Pancreas (tissue), 10 donors: ENCODE data around the gene CTPS2. TPM values are rescaled to one million over a fixed set of nuclear protein-coding genes. Genes with fewer than 3 reads are reported as not detected.

Experiments used
- ATAC-seq, 4 donors: fragments of 200-7000 bp; cut with Tn5 transposase; one replicate each; pipeline versions ENCODE4 v1.8.0 to v1.9.1; 2020; ENCODE audit warnings: mild to moderate bottlenecking in 4 of 4, moderate library complexity in 4 of 4
- DNase-seq, 6 donors: peaks; one replicate each; pipeline ENCODE4 v3.0.0-alpha.2; 2020
- FAIRE-seq: peaks from 2 replicates; lab custom pipeline; 2012; peaks lifted over from hg19 to GRCh38; lab: Jason Lieb, UNC
- H3K27ac ChIP-seq, 4 donors: fragments of 200-600 bp; sonication (generic); 1 replicate in 3 of 4; 2 replicates in 1 of 4; pipeline versions ENCODE4 v1.5.0 to v1.8.0; 2020
- H3K27me3 ChIP-seq, 4 donors: fragments of 200-600 bp; one replicate each; pipeline ENCODE4 v1.8.0; 2021
- H3K36me3 ChIP-seq, 3 donors: fragments of 200-600 bp; sonication (generic) in 1 of 3; one replicate each; pipeline versions ENCODE4 v1.5.0 to v1.8.0; 2020 to 2021
- H3K4me1 ChIP-seq, 3 donors: fragments of 200-600 bp; one replicate each; pipeline ENCODE4 v1.8.0; 2021
- H3K4me3 ChIP-seq, 4 donors: fragments of 200-600 bp; sonication (generic) in 2 of 4; one replicate each; pipeline versions ENCODE4 v1.5.0 to v1.8.0; 2020 to 2021
- H3K9me3 ChIP-seq, 4 donors: fragments of 200-600 bp; one replicate each; pipeline ENCODE4 v1.8.0; 2021
- CTCF ChIP-seq, 4 donors: fragments of 200-600 bp; sonication (generic) in 3 of 4; IDR thresholded peaks; one replicate each; pipeline versions ENCODE4 v1.5.0 to v1.8.0; 2021; ENCODE audit warnings: antibody characterized with exemption in 4 of 4
- WGBS, 2 donors: extraction: QIAGEN DNeasy Blood & Tissue Kit; methylation state at CpG; one replicate each; pipeline ENCODE4 v1.1.7; 2013; 5-methylcytosine and 5-hydroxymethylcytosine counted together
- intact Hi-C, 3 donors: fragments of 100-400 bp; cut with DNase I; formaldehyde crosslinking; loops; one replicate each; pipeline versions ENCODE4 v1.11.1 to v1.14.2; 2022
- polyA plus RNA-seq, 2 donors: library from polyadenylated mRNA; stranded (reverse); fragments of 200-250 nt; gene quantifications; one replicate each; pipeline ENCODE4 v1.2.3, GENCODE V29; 2013
- total RNA-seq, 6 donors: library from RNA; stranded (reverse); fragmentation: NEBNext Ultra II Directional in 4 of 6; extraction: Animal tissue kit (Norgen Biotek cat#: 25700) in 4 of 6; gene quantifications; one replicate each; pipeline versions ENCODE4 v1.2.1 to v1.2.4, GENCODE V29; 2021 to 2023
- donor health status: healthy with polysubstance abuse.
- donor health status: DM: no; HTN: no; CAD: no; lungs with moderate emphysema.
- donor health status: DM: no; HTN: no; CAD: no.
- donor health status: control.
- donor health status: control.
- donor health status: Bipolar disorder and iron deficiency.
- donor health status: DM: yes; HTN: yes; CAD: no.
- donor health status: DM: no; HTN: no; CAD: no.
- donor health status: DM: no; HTN: no; CAD: no.
- donor health status: DM: yes; HTN: yes; CAD: no.

Gene CTPS2
- total and polyA plus RNA-seq, 8 donors = 5.7 to 13.3 (median 8.8) TPM

- Histone ChIP-seq H3K27me3 (peaks cover 0 to 11% (median 0%) of the 10 kb centered on the region in 4 donors), H3K4me1 (no peaks in the 10 kb centered on the region), H3K4me3 (no peak overlapping the region), H3K27ac (no peak overlapping the region), H3K36me3 (no peaks in the 10 kb centered on the region), H3K9me3 (no peaks in the 10 kb centered on the region)
- intact Hi-C loops = no loop called here
- FAIRE-seq (no peak), ATAC-seq (no peak), DNase-seq (no peak)
- TF ChIP-seq CTCF (IDR thresholded peaks at IDR 0.05) = no peak
- 72 to 90% methylated on average over 2 of the region's 2 CpGs for WGBS, 2 donors
Observed at GRCh38 chrX:16661495-16661894, 51.0 kb downstream of the CTPS2 start.

- WGBS, 2 donors = 81 to 89% methylated on average over 1 of the region's 1 CpG
- FAIRE-seq (no peak), ATAC-seq (no peak), DNase-seq (no peak)
- no peak overlapping the region for H3K27ac ChIP-seq
- no peak for TF ChIP-seq CTCF (IDR thresholded peaks at IDR 0.05)
- H3K36me3 ChIP-seq = no peaks in the 10 kb centered on the region
- peaks cover 0 to 11% (median 0%) of the 10 kb centered on the region in 4 donors for H3K27me3 ChIP-seq
- no peaks in the 10 kb centered on the region for H3K9me3 ChIP-seq
- no peak overlapping the region for H3K4me3 ChIP-seq
- no peaks in the 10 kb centered on the region for H3K4me1 ChIP-seq
- intact Hi-C loops = no loop called here
Observed at GRCh38 chrX:16659321-16659720, 53.1 kb downstream of the CTPS2 start.

GRCh38 chrX:16658284-16658683 lies 54.2 kb downstream of the CTPS2 start:
- FAIRE-seq (no peak), DNase-seq (no peak), ATAC-seq (no peak)
- TF ChIP-seq CTCF (IDR thresholded peaks at IDR 0.05) = no peak
- Histone ChIP-seq H3K36me3 (no peaks in the 10 kb centered on the region), H3K4me1 (no peaks in the 10 kb centered on the region), H3K27me3 (peaks cover 0 to 11% (median 0%) of the 10 kb centered on the region in 4 donors), H3K27ac (no peak overlapping the region), H3K4me3 (no peak overlapping the region), H3K9me3 (no peaks in the 10 kb centered on the region)
- 93 to 94% methylated on average over 2 of the region's 2 CpGs for WGBS, 2 donors
- intact Hi-C loops = no loop called here

GRCh38 chrX:16654093-16654492 lies 58.4 kb downstream of the CTPS2 start:
- intact Hi-C loops = no loop called here
- H3K4me1 ChIP-seq = no peaks in the 10 kb centered on the region
- ATAC-seq (no peak), FAIRE-seq (no peak), DNase-seq (no peak)
- H3K27me3 ChIP-seq = no peaks in the 10 kb centered on the region
- H3K9me3 ChIP-seq = no peaks in the 10 kb centered on the region
- H3K36me3 ChIP-seq = no peaks in the 10 kb centered on the region
- no peak overlapping the region for H3K27ac ChIP-seq
- WGBS, 2 donors = 80 to 90% methylated on average over 3 of the region's 3 CpGs
- TF ChIP-seq CTCF (IDR thresholded peaks at IDR 0.05) = no peak
- H3K4me3 ChIP-seq = no peak overlapping the region

GRCh38 chrX:16653424-16653823 lies 59.0 kb downstream of the CTPS2 start:
- Histone ChIP-seq H3K4me3 (no peak overlapping the region), H3K27me3 (no peaks in the 10 kb centered on the region), H3K27ac (no peak overlapping the region), H3K36me3 (no peaks in the 10 kb centered on the region), H3K9me3 (no peaks in the 10 kb centered on the region), H3K4me1 (no peaks in the 10 kb centered on the region)
- no peak for DNase-seq
- FAIRE-seq = no peak
- TF ChIP-seq CTCF (IDR thresholded peaks at IDR 0.05) = no peak
- WGBS, 2 donors = 75 to 83% methylated on average over 7 of the region's 7 CpGs
- ATAC-seq = no peak
- intact Hi-C loops = no loop called here
